SK-N-SH (cell line): ENCODE data around the gene ZC3H8. TPM values are rescaled to one million over a fixed set of nuclear protein-coding genes. Genes with fewer than 3 reads are reported as not detected.

Experiments used
- CTCF ChIA-PET: fragments of 300-600, 350-600 bp; formaldehyde crosslinking; extraction: SDS; loops from one replicate; lab custom pipeline; 2021; lab: Yijun Ruan, JAX
- POLR2A ChIA-PET: fragments of 350-600 bp; sonication (Branson Sonifier 250); formaldehyde crosslinking; extraction: SDS; loops from one replicate; lab custom pipeline; 2020; ENCODE audit warnings: antibody characterized with exemption, inconsistent platforms; lab: Yijun Ruan, JAX
- DNase-seq: peaks from one replicate; pipeline ENCODE4 v3.0.0; 2012
- H2AFZ ChIP-seq: fragments of 200-600 bp; sonication (generic); 2 replicates; pipeline ENCODE4 v1.8.1; 2016; ENCODE audit warnings: antibody characterized with exemption, mild to moderate bottlenecking, low read depth
- H3F3A ChIP-seq: fragments of 200-600 bp; sonication (generic); replicated peaks from 2 replicates; pipeline ENCODE3; 2016; ENCODE audit warnings: antibody characterized with exemption, mild to moderate bottlenecking; ENCODE audit not compliant: insufficient read depth
- H3K27ac ChIP-seq, 2 experiments: fragments of 200-500 bp in 1 of 2; fragments of 200-600 bp in 1 of 2; sonication (Bioruptor generic) in 1 of 2; sonication (generic), shearing (Covaris generic) in 1 of 2; 2 replicates each; pipeline versions ENCODE4 v1.5.1 to v1.6.1; 2014 to 2016; ENCODE audit warnings: low read depth in 2 of 2, inconsistent platforms in 1 of 2, low read length in 1 of 2, mild to moderate bottlenecking in 1 of 2, mixed read lengths in 1 of 2
- H3K27me3 ChIP-seq: fragments of 200-600 bp; sonication (generic), shearing (Covaris generic); 2 replicates; pipeline ENCODE4 v1.6.1; 2016; ENCODE audit warnings: mixed run types; ENCODE audit not compliant: insufficient read depth
- H3K36me3 ChIP-seq, 2 experiments: fragments of 200-500 bp in 1 of 2; fragments of 200-600 bp in 1 of 2; sonication (Bioruptor generic) in 1 of 2; sonication (generic) in 1 of 2; replicated peaks in 1 of 2; 2 replicates each; pipeline versions ENCODE3 to v1.5.1; 2014 to 2016; ENCODE audit warnings: low read length in 1 of 2, mild to moderate bottlenecking in 1 of 2; ENCODE audit not compliant: insufficient read depth in 2 of 2, control insufficient read depth in 1 of 2
- H3K4me1 ChIP-seq, 2 experiments: fragments of 200-500 bp in 1 of 2; fragments of 200-600 bp in 1 of 2; sonication (Bioruptor generic) in 1 of 2; sonication (generic), shearing (Covaris generic) in 1 of 2; 2 replicates each; pipeline versions ENCODE4 v1.5.1 to v1.6.1; 2014 to 2016; ENCODE audit warnings: low read depth in 1 of 2, low read length in 1 of 2, mixed run types in 1 of 2; ENCODE audit not compliant: insufficient read depth in 2 of 2, control insufficient read depth in 1 of 2
- H3K4me2 ChIP-seq: fragments of 200-600 bp; sonication (generic), shearing (Covaris generic); 2 replicates; pipeline ENCODE4 v1.6.1; 2017; ENCODE audit warnings: mixed run types
- H3K4me3 ChIP-seq, 2 experiments: fragments of 200-500 bp in 1 of 2; fragments of 200-600 bp in 1 of 2; sonication (Bioruptor generic) in 1 of 2; sonication (generic), shearing (Covaris generic) in 1 of 2; 2 replicates each; pipeline versions ENCODE4 v1.5.1 to v1.8.1; 2014 to 2016; ENCODE audit warnings: low read depth in 2 of 2, inconsistent platforms in 1 of 2, low read length in 1 of 2, mild to moderate bottlenecking in 1 of 2, mixed read lengths in 1 of 2, moderate library complexity in 1 of 2
- H3K79me2 ChIP-seq: fragments of 200-600 bp; sonication (generic); 2 replicates; pipeline ENCODE4 v1.8.1; 2017; ENCODE audit warnings: mild to moderate bottlenecking; ENCODE audit not compliant: insufficient read depth
- H3K9ac ChIP-seq: fragments of 200-600 bp; sonication (generic); 2 replicates; pipeline ENCODE4 v1.6.1; 2017; ENCODE audit warnings: mixed run types
- H3K9me2 ChIP-seq: fragments of 200-600 bp; sonication (generic); 2 replicates; pipeline ENCODE4 v1.6.1; 2017; ENCODE audit warnings: mixed run types
- H3K9me3 ChIP-seq: fragments of 200-600 bp; sonication (generic); 2 replicates; pipeline ENCODE4 v1.6.1; 2017; ENCODE audit warnings: mixed run types, mild to moderate bottlenecking, moderate library complexity
- H4K20me1 ChIP-seq: fragments of 200-600 bp; sonication (generic); 2 replicates; pipeline ENCODE4 v1.6.1; 2017; ENCODE audit warnings: mild to moderate bottlenecking, mixed run types; ENCODE audit not compliant: insufficient read depth
- CTCF ChIP-seq: fragments of 200-600 bp; sonication (generic); IDR thresholded peaks from 2 replicates; pipeline ENCODE4 v1.6.1; 2017; ENCODE audit warnings: antibody characterized with exemption, mild to moderate bottlenecking, moderate library complexity
- ELF1 ChIP-seq: IDR thresholded peaks from 2 replicates; pipeline ENCODE4 v1.4.0; 2012
- FOSL2 ChIP-seq: IDR thresholded peaks from 2 replicates; pipeline ENCODE4 v1.4.0; 2012; ENCODE audit warnings: low read depth, mild to moderate bottlenecking, moderate library complexity, borderline replicate concordance
- GABPA ChIP-seq: IDR thresholded peaks from 2 replicates; pipeline ENCODE4 v1.4.0; 2012; ENCODE audit warnings: low read depth, mild to moderate bottlenecking
- GATA2 ChIP-seq: sonication (generic); formaldehyde crosslinking; IDR thresholded peaks from 2 replicates; pipeline ENCODE4 v1.5.0; 2020; ENCODE audit warnings: mild to moderate bottlenecking, missing genetic modification reagents
- MXI1 ChIP-seq: IDR thresholded peaks from 2 replicates; pipeline ENCODE4 v1.6.1; 2012; ENCODE audit warnings: mild to moderate bottlenecking, low read depth, low read length, improper control_type of control experiment
- PBX3 ChIP-seq: IDR thresholded peaks from 2 replicates; pipeline ENCODE4; 2012
- RCOR1 ChIP-seq: fragments of 150-350 bp; IDR thresholded peaks from 2 replicates; pipeline ENCODE4 v1.6.1; 2017; ENCODE audit warnings: antibody characterized with exemption, low read length
- RXRA ChIP-seq: IDR thresholded peaks from 2 replicates; pipeline ENCODE4 v1.4.0; 2012; ENCODE audit warnings: low read depth, mild to moderate bottlenecking, borderline replicate concordance
- SIN3A ChIP-seq: IDR thresholded peaks from 2 replicates; pipeline ENCODE4 v1.6.1; 2012; ENCODE audit warnings: low read depth, mild to moderate bottlenecking, low read length, moderate library complexity, borderline replicate concordance
- TAF1 ChIP-seq: IDR thresholded peaks from 2 replicates; pipeline ENCODE4 v1.6.1; 2012; ENCODE audit warnings: low read depth, mild to moderate bottlenecking, low read length, moderate library complexity, borderline replicate concordance
- TCF12 ChIP-seq: IDR thresholded peaks from 2 replicates; pipeline ENCODE4 v1.4.0; 2012
- TEAD4 ChIP-seq: IDR thresholded peaks from 2 replicates; pipeline ENCODE4 v1.4.0; 2012; ENCODE audit warnings: mild to moderate bottlenecking, borderline replicate concordance; ENCODE audit not compliant: insufficient read depth
- USF1 ChIP-seq: IDR thresholded peaks from 2 replicates; pipeline ENCODE4 v1.4.0; 2012; ENCODE audit warnings: low read depth, borderline replicate concordance
- YY1 ChIP-seq: IDR thresholded peaks from 2 replicates; pipeline ENCODE4 v1.4.0; 2012; ENCODE audit warnings: low read depth, mild to moderate bottlenecking
- whole genome bisulfite sequencing: methylation state at CpG from one replicate; pipeline ENCODE4 v1.1.6; 2017; ENCODE audit warnings: low lambda C conversion rate; 5-methylcytosine and 5-hydroxymethylcytosine counted together
- polyA plus RNA-seq, 3 experiments: library from polyadenylated mRNA; depleted of rRNA; stranded (reverse); fragments of >200 nt; gene quantifications; 2 replicates each; pipeline ENCODE4 v1.2.3, GENCODE V29; 2012

The ZC3H8 gene
- polyA plus RNA-seq, 1 of the 3 experiments (the other 2 are of a cell fraction), result 3.3 TPM

- no peak for TF ChIP-seq YY1
Measured at GRCh38 chr2:112268547-112268946, 13.7 kb upstream of the ZC3H8 start (continued).

- Histone ChIP-seq H3K79me2 (no peaks in the 10 kb centered on the region), H3K36me3 (no peaks in the 10 kb centered on the region), H4K20me1 (no peaks in the 10 kb centered on the region), H3K4me2 (no peak overlapping the region), H2AFZ (no peak overlapping the region), H3K4me3 (no peak overlapping the region), H3K9ac (no peak overlapping the region), H3K9me3 (no peaks in the 10 kb centered on the region; the same call in 1 of the 2 replicates), H3F3A (no peaks in the 10 kb centered on the region), H3K4me1 (peaks cover 0 to 3% of the 10 kb centered on the region in 2 experiments; a peak in 1 of 4 replicates), H3K27ac (no peak overlapping the region), H3K27me3 (no peaks in the 10 kb centered on the region), H3K9me2 (no peaks in the 10 kb centered on the region)
- DNase-seq, result no peak
- ChIA-PET CTCF (interaction anchor here (1.0 kb wide), 1 partner anchor 321 kb away, joined by 3 read pairs; no protein-coding TSS in a partner anchor), POLR2A (no interaction called here)
- TF ChIP-seq USF1 (no peak), SIN3A (no peak), TCF12 (no peak), GATA2 (CRISPR knock-in tag) (no peak), MXI1 (no peak), RCOR1 (no peak), GABPA (no peak), ELF1 (no peak), TAF1 (no peak), YY1 (no peak), RXRA (no peak), PBX3 (no peak)
Measured at GRCh38 chr2:112262876-112263275, 8.0 kb upstream of the ZC3H8 start.

- no peak for TF ChIP-seq FOSL2
- TF ChIP-seq TEAD4, result no peak
- no peak for TF ChIP-seq CTCF
- Histone ChIP-seq H3K9ac (no peak overlapping the region), H3K4me3 (no peak overlapping the region), H3F3A (no peaks in the 10 kb centered on the region), H3K9me2 (no peaks in the 10 kb centered on the region), H3K27ac (no peak overlapping the region), H3K27me3 (no peaks in the 10 kb centered on the region), H3K9me3 (no peaks in the 10 kb centered on the region; the same call in 1 of the 2 replicates), H3K79me2 (no peaks in the 10 kb centered on the region), H3K36me3 (no peaks in the 10 kb centered on the region), H3K4me1 (peaks cover 2 to 3% of the 10 kb centered on the region in 2 experiments; a peak in 2 of 4 replicates), H2AFZ (peak overlapping the region; percentile 94; the same call in 1 of the 2 replicates), H3K4me2 (no peak overlapping the region), H4K20me1 (no peaks in the 10 kb centered on the region)
- WGBS, result 100% methylated on average over 3 of the region's 3 CpGs
- CTCF ChIA-PET, result interaction anchor here (0.7 to 3.3 kb wide), 16 partner anchors 9 to 323 kb away, joined by 3 to 21 read pairs (median 6); no protein-coding TSS in a partner anchor
- no peak for DNase-seq
- POLR2A ChIA-PET, result no interaction called here
Measured at GRCh38 chr2:112260295-112260625, 5.4 kb upstream of the ZC3H8 start.
